Karpas-422 (cell line): ENCODE measurements around the gene HSPB1. TPM values are rescaled to one million over a fixed set of nuclear protein-coding genes. Genes with fewer than 3 reads are reported as not detected.

ENCODE experiments used
- DNase-seq: peaks from one replicate; pipeline ENCODE4 v3.0.0-alpha.2; 2015
- H2AFZ ChIP-seq: fragments of 200-600 bp; sonication (generic); 2 replicates; pipeline ENCODE4 v1.6.1; 2014; ENCODE audit warnings: antibody characterized with exemption, low read length, mixed read lengths
- H3K27ac ChIP-seq: fragments of 200-600 bp; sonication (generic); 2 replicates; pipeline ENCODE4 v1.5.1; 2014; ENCODE audit warnings: mild to moderate bottlenecking, low read length, moderate library complexity
- H3K27me3 ChIP-seq: fragments of 200-600 bp; sonication (generic); 2 replicates; pipeline ENCODE4 v1.6.1; 2014; ENCODE audit warnings: low read length, mixed read lengths
- H3K36me3 ChIP-seq: fragments of 200-600 bp; sonication (generic); 2 replicates; pipeline ENCODE4 v1.6.1; 2014; ENCODE audit warnings: low read length, mixed read lengths; ENCODE audit not compliant: insufficient read depth
- H3K4me1 ChIP-seq: fragments of 200-600 bp; sonication (generic); 2 replicates; pipeline ENCODE4 v1.6.1; 2014; ENCODE audit warnings: mild to moderate bottlenecking, low read length, mixed read lengths
- H3K4me2 ChIP-seq: fragments of 200-600 bp; sonication (generic); 2 replicates; pipeline ENCODE4 v1.6.1; 2014; ENCODE audit warnings: low read length, low read depth, mild to moderate bottlenecking; ENCODE audit not compliant: poor library complexity, severe bottlenecking
- H3K4me3 ChIP-seq: fragments of 200-600 bp; sonication (generic); 2 replicates; pipeline ENCODE4 v1.5.1; 2014; ENCODE audit warnings: mild to moderate bottlenecking, antibody characterized with exemption, low read length, mixed read lengths
- H3K79me2 ChIP-seq: fragments of 200-600 bp; sonication (generic); 2 replicates; pipeline ENCODE4 v1.6.1; 2014; ENCODE audit warnings: mild to moderate bottlenecking, low read length, mixed read lengths
- H3K9ac ChIP-seq: fragments of 200-600 bp; sonication (generic); 2 replicates; pipeline ENCODE4 v1.6.0; 2014; ENCODE audit warnings: low read length
- H3K9me2 ChIP-seq: fragments of 200-600 bp; sonication (generic), shearing (Covaris generic); replicated peaks from 2 replicates; pipeline ENCODE4 v1.6.0; 2014; ENCODE audit warnings: mild to moderate bottlenecking, low read length, moderate library complexity; ENCODE audit not compliant: insufficient read depth
- H3K9me3 ChIP-seq: fragments of 300-700, 200-600 bp; sonication (generic); 2 replicates; pipeline ENCODE4 v1.6.1; 2014; ENCODE audit warnings: low read length, mixed read lengths
- H4K20me1 ChIP-seq: fragments of 200-600 bp; sonication (generic); 2 replicates; pipeline ENCODE4 v1.6.1; 2014; ENCODE audit warnings: mild to moderate bottlenecking, antibody characterized with exemption, low read length, low read depth; ENCODE audit not compliant: insufficient read depth
- total RNA-seq: library from RNA; depleted of rRNA; stranded (reverse); fragments of >200 nt; shearing (Covaris generic); gene quantifications from 2 replicates; pipeline ENCODE4 v1.2.3, GENCODE V29; 2014; ENCODE audit warnings: low replicate concordance; rRNA removed

Gene HSPB1
- 5.2 and 17.7 TPM in 2 replicates for total RNA-seq

- Histone ChIP-seq H3K27me3 (no peaks in the 10 kb centered on the region), H3K9me2 (no peaks in the 10 kb centered on the region), H3K4me3 (peak within 1 kb of the TSS; percentile 59; the same call in 1 of the 2 replicates), H4K20me1 (no peaks in the 10 kb centered on the region), H3K27ac (no peak within 1 kb of the TSS), H2AFZ (0 out of 2 replicates have a peak within 1 kb of the TSS, but pooled peaks have one; percentile 50), H3K4me2 (peak within 1 kb of the TSS; percentile 67), H3K4me1 (peaks cover 16% of the 10 kb centered on the region), H3K9ac (peak within 1 kb of the TSS; percentile 59), H3K9me3 (no peaks in the 10 kb centered on the region), H3K79me2 (no peaks in the 10 kb centered on the region), H3K36me3 (no peaks in the 10 kb centered on the region)
- DNase-seq, result no peak
Observed at GRCh38 chr7:76302347-76303201, at the start of gene HSPB1. HSPB1 (plus strand) TSS chr7:76302673; CDS start chr7:76302713, 40 bp downstream.

GRCh38 chr7:76254781-76255180, 47.7 kb upstream of the HSPB1 start:
- Histone ChIP-seq H2AFZ (no peak overlapping the region), H4K20me1 (no peaks in the 10 kb centered on the region), H3K4me2 (no peak overlapping the region), H3K9me2 (no peaks in the 10 kb centered on the region), H3K4me3 (no peak overlapping the region), H3K4me1 (no peaks in the 10 kb centered on the region), H3K79me2 (no peaks in the 10 kb centered on the region), H3K27ac (no peak overlapping the region), H3K9me3 (no peaks in the 10 kb centered on the region), H3K27me3 (no peaks in the 10 kb centered on the region), H3K9ac (no peak overlapping the region), H3K36me3 (no peaks in the 10 kb centered on the region)
- no peak for DNase-seq

GRCh38 chr7:76257973-76258372, 44.5 kb upstream of the HSPB1 start:
- no peak overlapping the region for H3K27ac ChIP-seq
- H4K20me1 ChIP-seq, result no peaks in the 10 kb centered on the region
- no peaks in the 10 kb centered on the region for H3K79me2 ChIP-seq
- no peaks in the 10 kb centered on the region for H3K9me2 ChIP-seq
- no peaks in the 10 kb centered on the region for H3K36me3 ChIP-seq
- no peak overlapping the region for H3K4me3 ChIP-seq
- no peak overlapping the region for H2AFZ ChIP-seq
- H3K9ac ChIP-seq, result no peak overlapping the region
- no peak for DNase-seq
- H3K4me2 ChIP-seq, result no peak overlapping the region
- no peaks in the 10 kb centered on the region for H3K27me3 ChIP-seq
- H3K4me1 ChIP-seq, result no peaks in the 10 kb centered on the region
- no peaks in the 10 kb centered on the region for H3K9me3 ChIP-seq

- Histone ChIP-seq H3K79me2 (no peaks in the 10 kb centered on the region), H2AFZ (no peak overlapping the region), H3K9me2 (no peaks in the 10 kb centered on the region), H3K4me1 (no peaks in the 10 kb centered on the region), H3K4me2 (no peak overlapping the region), H3K27me3 (no peaks in the 10 kb centered on the region), H3K36me3 (no peaks in the 10 kb centered on the region), H3K27ac (no peak overlapping the region), H3K9ac (no peak overlapping the region), H3K4me3 (no peak overlapping the region), H3K9me3 (no peaks in the 10 kb centered on the region), H4K20me1 (no peaks in the 10 kb centered on the region)
- no peak for DNase-seq
Observed at GRCh38 chr7:76259124-76260093, 43.1 kb upstream of the HSPB1 start.

- Histone ChIP-seq H3K79me2 (no peaks in the 10 kb centered on the region), H3K4me3 (no peak overlapping the region), H3K9ac (no peak overlapping the region), H2AFZ (no peak overlapping the region), H3K4me1 (no peaks in the 10 kb centered on the region), H4K20me1 (no peaks in the 10 kb centered on the region), H3K36me3 (no peaks in the 10 kb centered on the region), H3K9me2 (no peaks in the 10 kb centered on the region), H3K27me3 (no peaks in the 10 kb centered on the region), H3K27ac (no peak overlapping the region), H3K4me2 (no peak overlapping the region), H3K9me3 (no peaks in the 10 kb centered on the region)
- DNase-seq, result peak; percentile 73
Observed at GRCh38 chr7:76260171-76260703, 42.2 kb upstream of the HSPB1 start.

GRCh38 chr7:76261329-76261728, 41.1 kb upstream of the HSPB1 start:
- no peaks in the 10 kb centered on the region for H3K36me3 ChIP-seq
- no peak overlapping the region for H3K9ac ChIP-seq
- no peaks in the 10 kb centered on the region for H3K79me2 ChIP-seq
- H4K20me1 ChIP-seq, result no peaks in the 10 kb centered on the region
- H3K4me1 ChIP-seq, result no peaks in the 10 kb centered on the region
- no peak for DNase-seq
- H3K4me3 ChIP-seq, result no peak overlapping the region
- H3K9me3 ChIP-seq, result no peaks in the 10 kb centered on the region
- H3K9me2 ChIP-seq, result no peaks in the 10 kb centered on the region
- H3K27me3 ChIP-seq, result no peaks in the 10 kb centered on the region
- H3K4me2 ChIP-seq, result no peak overlapping the region
- H3K27ac ChIP-seq, result no peak overlapping the region
- H2AFZ ChIP-seq, result no peak overlapping the region

- Histone ChIP-seq H3K79me2 (no peaks in the 10 kb centered on the region), H3K4me2 (no peak overlapping the region), H3K9me2 (no peaks in the 10 kb centered on the region), H2AFZ (no peak overlapping the region), H3K36me3 (no peaks in the 10 kb centered on the region), H3K4me3 (no peak overlapping the region), H3K4me1 (no peaks in the 10 kb centered on the region), H4K20me1 (no peaks in the 10 kb centered on the region), H3K9me3 (no peaks in the 10 kb centered on the region), H3K27me3 (no peaks in the 10 kb centered on the region), H3K27ac (no peak overlapping the region), H3K9ac (no peak overlapping the region)
- no peak for DNase-seq
Observed at GRCh38 chr7:76261931-76262330, 40.5 kb upstream of the HSPB1 start.
